ENCODE results near the gene ARMC9. TPM values are rescaled to one million over a fixed set of nuclear protein-coding genes. Genes with fewer than 3 reads are reported as not detected.

Gene ARMC9
- total and polyA plus RNA-seq, 9 donors, result 16.7 to 33.5 (median 29.3) TPM

- Histone ChIP-seq H3K4me3 (no peak overlapping the region), H3K9me3 (no peaks in the 10 kb centered on the region), H3K27me3 (no peaks in the 10 kb centered on the region), H3K27ac (no peak overlapping the region), H3K4me1 (ENCODE audit: insufficient read depth) (no peaks in the 10 kb centered on the region), H3K36me3 (no peaks in the 10 kb centered on the region)
- DNase-seq, result no peak
- intact Hi-C loops (cut with DNase I), result no loop called here
- WGBS, 3 donors, result 90 to 93% (median 91%) methylated on average over 13 of the region's 13 CpGs
- TF ChIP-seq POLR2A (IDR thresholded peaks at IDR 0.05) (no peak), EP300 (IDR thresholded peaks at IDR 0.05) (no peak)
- TF ChIP-seq, protein P1, sequence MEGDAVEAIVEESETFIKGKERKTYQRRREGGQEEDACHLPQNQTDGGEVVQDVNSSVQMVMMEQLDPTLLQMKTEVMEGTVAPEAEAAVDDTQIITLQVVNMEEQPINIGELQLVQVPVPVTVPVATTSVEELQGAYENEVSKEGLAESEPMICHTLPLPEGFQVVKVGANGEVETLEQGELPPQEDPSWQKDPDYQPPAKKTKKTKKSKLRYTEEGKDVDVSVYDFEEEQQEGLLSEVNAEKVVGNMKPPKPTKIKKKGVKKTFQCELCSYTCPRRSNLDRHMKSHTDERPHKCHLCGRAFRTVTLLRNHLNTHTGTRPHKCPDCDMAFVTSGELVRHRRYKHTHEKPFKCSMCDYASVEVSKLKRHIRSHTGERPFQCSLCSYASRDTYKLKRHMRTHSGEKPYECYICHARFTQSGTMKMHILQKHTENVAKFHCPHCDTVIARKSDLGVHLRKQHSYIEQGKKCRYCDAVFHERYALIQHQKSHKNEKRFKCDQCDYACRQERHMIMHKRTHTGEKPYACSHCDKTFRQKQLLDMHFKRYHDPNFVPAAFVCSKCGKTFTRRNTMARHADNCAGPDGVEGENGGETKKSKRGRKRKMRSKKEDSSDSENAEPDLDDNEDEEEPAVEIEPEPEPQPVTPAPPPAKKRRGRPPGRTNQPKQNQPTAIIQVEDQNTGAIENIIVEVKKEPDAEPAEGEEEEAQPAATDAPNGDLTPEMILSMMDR (IDR thresholded peaks at IDR 0.05), result no peak
Observed at GRCh38 chr2:231335591-231335990, 137.2 kb downstream of the ARMC9 start.

DNA sequence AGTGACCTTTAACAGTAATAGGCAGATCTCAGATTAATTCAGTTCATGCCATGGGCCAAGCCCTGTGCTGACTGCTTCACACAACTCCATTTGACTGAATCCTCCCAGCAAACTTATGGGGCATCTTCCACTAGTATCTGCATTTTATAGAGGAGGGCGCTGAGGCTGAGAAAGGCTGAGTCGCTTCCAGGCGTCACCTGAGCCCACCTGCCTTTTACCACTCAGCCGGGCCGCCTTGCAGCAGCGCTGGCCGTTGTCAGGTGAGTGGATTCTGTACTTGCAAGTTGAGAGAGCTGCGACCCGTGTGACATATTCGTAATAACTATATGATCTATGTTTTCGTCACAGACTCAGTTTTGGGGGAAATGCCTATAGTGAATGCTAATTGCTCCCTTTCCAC lies 137.8 kb downstream of the ARMC9 start:
- no peak for DNase-seq
- H3K9me3 ChIP-seq, result no peaks in the 10 kb centered on the region
- no peak overlapping the region for H3K27ac ChIP-seq
- H3K4me1 ChIP-seq (ENCODE audit: insufficient read depth), result no peaks in the 10 kb centered on the region
- 93 to 95% (median 93%) methylated on average over 11 of the region's 11 CpGs for WGBS, 3 donors
- no peaks in the 10 kb centered on the region for H3K36me3 ChIP-seq
- TF ChIP-seq POLR2A (IDR thresholded peaks at IDR 0.05) (no peak), EP300 (IDR thresholded peaks at IDR 0.05) (no peak)
- TF ChIP-seq, protein P1 (IDR thresholded peaks at IDR 0.05), result no peak
- intact Hi-C loops (cut with DNase I), result no loop called here
- H3K27me3 ChIP-seq, result no peaks in the 10 kb centered on the region
- H3K4me3 ChIP-seq, result no peak overlapping the region

DNA sequence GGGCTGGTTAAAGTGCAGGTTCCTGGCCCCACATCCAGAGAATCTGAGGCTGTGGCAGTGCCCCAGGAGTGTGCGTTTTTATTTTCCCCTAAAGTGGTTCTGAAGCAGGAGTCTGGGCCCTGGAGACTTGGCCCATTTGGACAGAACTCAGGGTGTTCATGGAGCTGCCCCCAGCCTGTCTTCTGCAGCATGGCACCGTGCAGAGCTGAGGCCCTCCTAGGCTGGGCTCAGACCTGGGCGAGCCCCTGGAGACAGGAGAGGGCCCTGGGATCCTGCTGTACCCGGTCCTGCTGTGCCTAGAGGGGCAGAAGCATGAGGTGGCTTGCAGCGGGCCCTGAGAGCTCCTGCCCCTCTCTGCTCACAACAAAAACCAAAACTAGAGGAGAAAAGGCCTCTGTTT lies 138.3 kb downstream of the ARMC9 start:
- no peak for DNase-seq

GRCh38 chr2:231337807-231338759 lies 139.7 kb downstream of the ARMC9 start:
- intact Hi-C loops (cut with DNase I), result no loop called here
- H3K4me1 ChIP-seq (ENCODE audit: insufficient read depth), result no peaks in the 10 kb centered on the region
- H3K4me3 ChIP-seq, result no peak overlapping the region
- no peak overlapping the region for H3K27ac ChIP-seq
- TF ChIP-seq, protein P1 (IDR thresholded peaks at IDR 0.05), result no peak
- TF ChIP-seq EP300 (IDR thresholded peaks at IDR 0.05) (no peak), POLR2A (IDR thresholded peaks at IDR 0.05) (no peak)
- H3K27me3 ChIP-seq, result no peaks in the 10 kb centered on the region
- H3K36me3 ChIP-seq, result no peaks in the 10 kb centered on the region
- 66 to 80% (median 80%) methylated on average over 18 of the region's 18 CpGs for WGBS, 3 donors
- no peaks in the 10 kb centered on the region for H3K9me3 ChIP-seq
- no peak for DNase-seq

More for the DNA sequence above, 138.3 kb downstream of the ARMC9 start:
- Histone ChIP-seq H3K9me3 (no peaks in the 10 kb centered on the region), H3K4me3 (no peak overlapping the region), H3K27me3 (no peaks in the 10 kb centered on the region), H3K4me1 (ENCODE audit: insufficient read depth) (no peaks in the 10 kb centered on the region), H3K27ac (no peak overlapping the region), H3K36me3 (no peaks in the 10 kb centered on the region)
- intact Hi-C loops (cut with DNase I), result no loop called here
- WGBS, 3 donors, result 78 to 88% (median 79%) methylated on average over 5 of the region's 5 CpGs
- TF ChIP-seq, protein P1 (IDR thresholded peaks at IDR 0.05), result no peak
- TF ChIP-seq EP300 (IDR thresholded peaks at IDR 0.05) (no peak), POLR2A (IDR thresholded peaks at IDR 0.05) (no peak)

All from ovary (tissue), 9 donors.